Omental fat pad (tissue), 4 donors: ENCODE data around the gene PNPLA3. TPM values are rescaled to one million over a fixed set of nuclear protein-coding genes. Genes with fewer than 3 reads are reported as not detected.

Experiments
- ATAC-seq: fragments of 150-250 bp; one replicate; pipeline ENCODE4 v1.9.1; 2016; ENCODE audit warnings: mild to moderate bottlenecking, moderate library complexity; ENCODE audit not compliant: low FRiP score
- DNase-seq: peaks from one replicate; pipeline ENCODE4 v3.0.0-alpha.2; 2019; ENCODE audit warnings: low spot score
- CTCF ChIP-seq, 3 donors: fragments of 450-650 bp; IDR thresholded peaks; one replicate each; pipeline ENCODE4 v1.5.1; 2016 to 2017; ENCODE audit warnings: antibody characterized with exemption in 3 of 3, mild to moderate bottlenecking in 3 of 3, moderate library complexity in 2 of 3
- total RNA-seq, 4 donors: library from RNA; depleted of rRNA; stranded (reverse); fragments of >200 nt; gene quantifications; one replicate each; pipeline ENCODE4 v1.1.0, GENCODE V29; 2016

Gene PNPLA3
- total RNA-seq, 4 donors from 2014 or later: 1.0 to 4.3 (median 1.3) TPM

- ATAC-seq (no peak), DNase-seq (no peak)
- TF ChIP-seq CTCF (IDR thresholded peaks at IDR 0.05): no peak
These were observed 30.6 kb downstream of the PNPLA3 start for GRCh38 chr22:43953988-43954785.

- peak; percentile 73 for DNase-seq
- TF ChIP-seq CTCF (IDR thresholded peaks at IDR 0.05): no peak
- peak; percentile 94 for ATAC-seq
These were observed 31.7 kb downstream of the PNPLA3 start, which contains the start of gene SAMM50 for GRCh38 chr22:43955040-43955882. Gene SAMM50 (plus strand): TSS chr22:43955442. CDS start chr22:43955578, 136 bp downstream.

GRCh38 chr22:43955883-43956782, 32.5 kb downstream of the PNPLA3 start:
- no peak for DNase-seq
- ATAC-seq: no peak
- no peak for TF ChIP-seq CTCF (IDR thresholded peaks at IDR 0.05)

- DNase-seq (no peak), ATAC-seq (no peak)
- no peak for TF ChIP-seq CTCF (IDR thresholded peaks at IDR 0.05)
These were observed 33.3 kb downstream of the PNPLA3 start for GRCh38 chr22:43956805-43957463.

GRCh38 chr22:43957871-43958270, 34.3 kb downstream of the PNPLA3 start:
- DNase-seq: no peak
- TF ChIP-seq CTCF (IDR thresholded peaks at IDR 0.05): no peak
- no peak for ATAC-seq

- no peak for TF ChIP-seq CTCF (IDR thresholded peaks at IDR 0.05)
- DNase-seq: no peak
- ATAC-seq: no peak
These were observed 40.8 kb downstream of the PNPLA3 start for GRCh38 chr22:43964314-43964857.
